HepG2 (cell line): ENCODE results near the gene COL18A1. TPM values are rescaled to one million over a fixed set of nuclear protein-coding genes. Genes with fewer than 3 reads are reported as not detected.
A peak's percentile ranks its signal among the peaks of the same experiment; 100 is the strongest.

ENCODE experiments used
- ARID2 ChIP-seq: sonication (generic); formaldehyde crosslinking; IDR thresholded peaks from 2 replicates; pipeline ENCODE4 v1.8.1; 2022; ENCODE audit warnings: mild to moderate bottlenecking, missing genetic modification reagents, borderline replicate concordance
- CSRNP1 ChIP-seq: sonication (generic); formaldehyde crosslinking; IDR thresholded peaks from 2 replicates; pipeline ENCODE4 v1.8.1; 2023; ENCODE audit warnings: mild to moderate bottlenecking, missing genetic modification reagents
- HIVEP1 ChIP-seq: sonication (generic); formaldehyde crosslinking; IDR thresholded peaks from 2 replicates; pipeline ENCODE4 v1.4.0; 2020; ENCODE audit warnings: mild to moderate bottlenecking, missing genetic modification reagents
- JDP2 ChIP-seq: sonication (generic); formaldehyde crosslinking; IDR thresholded peaks from 2 replicates; pipeline ENCODE4 v1.8.1; 2022; ENCODE audit warnings: missing genetic modification reagents, borderline replicate concordance
- KDM3A ChIP-seq: IDR thresholded peaks from 2 replicates; pipeline ENCODE4 v1.6.1; 2018; ENCODE audit warnings: low read depth, missing compliant biosample characterization
- REXO4 ChIP-seq: sonication (generic); formaldehyde crosslinking; IDR thresholded peaks from 2 replicates; pipeline ENCODE4 v1.8.0; 2022; ENCODE audit warnings: missing genetic modification reagents, mild to moderate bottlenecking, borderline replicate concordance
- SRSF4 ChIP-seq: fragments of 200-400 bp; formaldehyde crosslinking; IDR thresholded peaks from one replicate; pipeline ENCODE4 v1.6.1; 2018; ENCODE audit warnings: mild to moderate bottlenecking, low read depth, low read length, moderate library complexity; ENCODE audit not compliant: poor library complexity, severe bottlenecking
- ZNF512 ChIP-seq: sonication (generic); formaldehyde crosslinking; IDR thresholded peaks from 2 replicates; pipeline ENCODE4 v1.4.0; 2020; ENCODE audit warnings: mild to moderate bottlenecking, missing genetic modification reagents
- ZSCAN30 ChIP-seq: sonication (generic); formaldehyde crosslinking; IDR thresholded peaks from 2 replicates; pipeline ENCODE4 v1.5.0; 2020; ENCODE audit warnings: mild to moderate bottlenecking, missing genetic modification reagents
- polyA plus RNA-seq, 8 experiments: library from polyadenylated mRNA; depleted of rRNA in 3 of 8; stranded (reverse) in 7 of 8; unstranded in 1 of 8; fragments of >200 nt; fragmentation: Illumina TruSeq in 4 of 8; extraction: Trizol in 4 of 8; gene quantifications; 2 replicates each; pipeline versions ENCODE4 v1.2.1 to v1.2.3, GENCODE V29; 2011 to 2016; ENCODE audit warnings: low read depth in 4 of 8, missing spikeins in 1 of 8, mixed read lengths in 1 of 8; ENCODE audit not compliant: insufficient read depth in 1 of 8
- total RNA-seq, 5 experiments: library from RNA; depleted of rRNA; stranded (reverse); fragments of >200 nt; fragmentation: Illumina TruSeq; extraction: Trizol; gene quantifications; 2 replicates each; pipeline ENCODE4 v1.2.3, GENCODE V29; 2016; ENCODE audit warnings: low read depth in 1 of 5
- TF ChIP-seq, protein P1 (sequence below): IDR thresholded peaks from 2 replicates; pipeline ENCODE4 v1.6.1; 2012; ENCODE audit warnings: low read length, improper control_type of control experiment
- TF ChIP-seq, protein P2 (sequence below): sonication (generic); formaldehyde crosslinking; IDR thresholded peaks from 2 replicates; pipeline ENCODE4 v1.5.0; 2020; ENCODE audit warnings: missing genetic modification reagents
- TF ChIP-seq, protein P3 (sequence below), 2 experiments: sonication (generic) in 1 of 2; formaldehyde crosslinking in 1 of 2; IDR thresholded peaks; 2 replicates each; pipeline versions ENCODE4 v1.4.0 to v1.6.1; 2018 to 2020; ENCODE audit warnings: missing genetic modification reagents in 2 of 2, borderline replicate concordance in 1 of 2, low read depth in 1 of 2, mild to moderate bottlenecking in 1 of 2, missing biosample characterization in 1 of 2

Gene COL18A1
- total and polyA plus RNA-seq, 2 of the 13 experiments (the other 11 are each of a cell fraction or from before 2014, with no cell fraction given): 79.0 to 102 TPM

GRCh38 chr21:45525153-45525909 lies 120.4 kb downstream of the COL18A1 start (continued):
- TF ChIP-seq, protein P1, sequence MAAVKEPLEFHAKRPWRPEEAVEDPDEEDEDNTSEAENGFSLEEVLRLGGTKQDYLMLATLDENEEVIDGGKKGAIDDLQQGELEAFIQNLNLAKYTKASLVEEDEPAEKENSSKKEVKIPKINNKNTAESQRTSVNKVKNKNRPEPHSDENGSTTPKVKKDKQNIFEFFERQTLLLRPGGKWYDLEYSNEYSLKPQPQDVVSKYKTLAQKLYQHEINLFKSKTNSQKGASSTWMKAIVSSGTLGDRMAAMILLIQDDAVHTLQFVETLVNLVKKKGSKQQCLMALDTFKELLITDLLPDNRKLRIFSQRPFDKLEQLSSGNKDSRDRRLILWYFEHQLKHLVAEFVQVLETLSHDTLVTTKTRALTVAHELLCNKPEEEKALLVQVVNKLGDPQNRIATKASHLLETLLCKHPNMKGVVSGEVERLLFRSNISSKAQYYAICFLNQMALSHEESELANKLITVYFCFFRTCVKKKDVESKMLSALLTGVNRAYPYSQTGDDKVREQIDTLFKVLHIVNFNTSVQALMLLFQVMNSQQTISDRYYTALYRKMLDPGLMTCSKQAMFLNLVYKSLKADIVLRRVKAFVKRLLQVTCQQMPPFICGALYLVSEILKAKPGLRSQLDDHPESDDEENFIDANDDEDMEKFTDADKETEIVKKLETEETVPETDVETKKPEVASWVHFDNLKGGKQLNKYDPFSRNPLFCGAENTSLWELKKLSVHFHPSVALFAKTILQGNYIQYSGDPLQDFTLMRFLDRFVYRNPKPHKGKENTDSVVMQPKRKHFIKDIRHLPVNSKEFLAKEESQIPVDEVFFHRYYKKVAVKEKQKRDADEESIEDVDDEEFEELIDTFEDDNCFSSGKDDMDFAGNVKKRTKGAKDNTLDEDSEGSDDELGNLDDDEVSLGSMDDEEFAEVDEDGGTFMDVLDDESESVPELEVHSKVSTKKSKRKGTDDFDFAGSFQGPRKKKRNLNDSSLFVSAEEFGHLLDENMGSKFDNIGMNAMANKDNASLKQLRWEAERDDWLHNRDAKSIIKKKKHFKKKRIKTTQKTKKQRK: no peak
- TF ChIP-seq JDP2 (CRISPR knock-in tag) (no peak), ARID2 (CRISPR knock-in tag) (no peak), SRSF4 (no peak), ZSCAN30 (CRISPR knock-in tag) (no peak), ZNF512 (CRISPR knock-in tag) (no peak), KDM3A (no peak), HIVEP1 (CRISPR knock-in tag) (0 out of 2 replicates have a peak, but pooled peaks have one; percentile 6), CSRNP1 (peak; percentile 82; the same call in 1 of the 2 replicates), REXO4 (CRISPR knock-in tag) (no peak)
- TF ChIP-seq, protein P2, sequence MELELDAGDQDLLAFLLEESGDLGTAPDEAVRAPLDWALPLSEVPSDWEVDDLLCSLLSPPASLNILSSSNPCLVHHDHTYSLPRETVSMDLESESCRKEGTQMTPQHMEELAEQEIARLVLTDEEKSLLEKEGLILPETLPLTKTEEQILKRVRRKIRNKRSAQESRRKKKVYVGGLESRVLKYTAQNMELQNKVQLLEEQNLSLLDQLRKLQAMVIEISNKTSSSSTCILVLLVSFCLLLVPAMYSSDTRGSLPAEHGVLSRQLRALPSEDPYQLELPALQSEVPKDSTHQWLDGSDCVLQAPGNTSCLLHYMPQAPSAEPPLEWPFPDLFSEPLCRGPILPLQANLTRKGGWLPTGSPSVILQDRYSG: no peak
- TF ChIP-seq, protein P3, sequence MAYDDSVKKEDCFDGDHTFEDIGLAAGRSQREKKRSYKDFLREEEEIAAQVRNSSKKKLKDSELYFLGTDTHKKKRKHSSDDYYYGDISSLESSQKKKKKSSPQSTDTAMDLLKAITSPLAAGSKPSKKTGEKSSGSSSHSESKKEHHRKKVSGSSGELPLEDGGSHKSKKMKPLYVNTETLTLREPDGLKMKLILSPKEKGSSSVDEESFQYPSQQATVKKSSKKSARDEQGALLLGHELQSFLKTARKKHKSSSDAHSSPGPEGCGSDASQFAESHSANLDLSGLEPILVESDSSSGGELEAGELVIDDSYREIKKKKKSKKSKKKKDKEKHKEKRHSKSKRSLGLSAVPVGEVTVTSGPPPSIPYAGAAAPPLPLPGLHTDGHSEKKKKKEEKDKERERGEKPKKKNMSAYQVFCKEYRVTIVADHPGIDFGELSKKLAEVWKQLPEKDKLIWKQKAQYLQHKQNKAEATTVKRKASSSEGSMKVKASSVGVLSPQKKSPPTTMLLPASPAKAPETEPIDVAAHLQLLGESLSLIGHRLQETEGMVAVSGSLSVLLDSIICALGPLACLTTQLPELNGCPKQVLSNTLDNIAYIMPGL (CRISPR knock-in tag; IDR thresholded peaks at IDR 0.05; ENCODE audit: borderline replicate concordance in 1 of 2, low read depth in 1 of 2): peak in 1 of 2 experiments; percentile 39; a peak in 2 of 4 replicates
